ENCODE results near the gene SLC6A18.

- TF ChIP-seq CTCF (IDR thresholded peaks at IDR 0.05) (no peak), EP300 (IDR thresholded peaks at IDR 0.05) (no peak)
These were observed 26.7 kb downstream of the SLC6A18 start for GRCh38 chr5:1251678-1252580.

Data from tibial nerve (tissue), 4 donors.